Peyer's patch (tissue), 4 donors: Measurements from ENCODE around the gene SPI1.

ENCODE experiments used
- POLR2A ChIP-seq, 2 donors: fragments of 450-650 bp; IDR thresholded peaks; one replicate each; pipeline ENCODE4 v1.5.1; 2017; ENCODE audit warnings: antibody characterized with exemption in 2 of 2, mild to moderate bottlenecking in 2 of 2, moderate library complexity in 2 of 2
- TF ChIP-seq, protein P1 (sequence below), 6 experiments: fragments of 450-650 bp in 4 of 6; fragments of 200-600 bp in 2 of 6; sonication (generic) in 1 of 6; IDR thresholded peaks; one replicate each; pipeline ENCODE4 v1.5.1; 2017 to 2019; ENCODE audit warnings: antibody characterized with exemption in 6 of 6, mild to moderate bottlenecking in 3 of 6, moderate library complexity in 1 of 6

GRCh38 chr11:47348131-47348802 is 30.1 kb downstream of the SPI1 start:
- no peak for TF ChIP-seq POLR2A (IDR thresholded peaks at IDR 0.05)
- TF ChIP-seq, protein P1, sequence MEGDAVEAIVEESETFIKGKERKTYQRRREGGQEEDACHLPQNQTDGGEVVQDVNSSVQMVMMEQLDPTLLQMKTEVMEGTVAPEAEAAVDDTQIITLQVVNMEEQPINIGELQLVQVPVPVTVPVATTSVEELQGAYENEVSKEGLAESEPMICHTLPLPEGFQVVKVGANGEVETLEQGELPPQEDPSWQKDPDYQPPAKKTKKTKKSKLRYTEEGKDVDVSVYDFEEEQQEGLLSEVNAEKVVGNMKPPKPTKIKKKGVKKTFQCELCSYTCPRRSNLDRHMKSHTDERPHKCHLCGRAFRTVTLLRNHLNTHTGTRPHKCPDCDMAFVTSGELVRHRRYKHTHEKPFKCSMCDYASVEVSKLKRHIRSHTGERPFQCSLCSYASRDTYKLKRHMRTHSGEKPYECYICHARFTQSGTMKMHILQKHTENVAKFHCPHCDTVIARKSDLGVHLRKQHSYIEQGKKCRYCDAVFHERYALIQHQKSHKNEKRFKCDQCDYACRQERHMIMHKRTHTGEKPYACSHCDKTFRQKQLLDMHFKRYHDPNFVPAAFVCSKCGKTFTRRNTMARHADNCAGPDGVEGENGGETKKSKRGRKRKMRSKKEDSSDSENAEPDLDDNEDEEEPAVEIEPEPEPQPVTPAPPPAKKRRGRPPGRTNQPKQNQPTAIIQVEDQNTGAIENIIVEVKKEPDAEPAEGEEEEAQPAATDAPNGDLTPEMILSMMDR (IDR thresholded peaks at IDR 0.05), result no peak
